Stimulated activated CD4-positive, alpha-beta T cell treated with anti-CD3 and anti-CD28 coated beads, Interleukin-12 subunit alpha, Interleukin-12 subunit beta, amount 100 ng/mL, for 48 hours (primary cell): ENCODE results near the gene HTD2.
A peak's percentile ranks its signal among the peaks of the same experiment; 100 is the strongest.
"Not testable (repeated sequence)": the region's sequence is repeated elsewhere in the genome, so short reads cannot be mapped to it uniquely, and the experiment has no call there.

Experiments
- DNase-seq, 3 donors: peaks; one replicate each; pipeline ENCODE4 v3.0.0-alpha.2; 2020; ENCODE audit warnings: low read depth in 2 of 3, low spot score in 1 of 3

HTD2 gene

GRCh38 chr3:58305882-58306711 lies at the start of gene HTD2, which contains the start of gene RPP14:
Gene HTD2 (plus strand): TSS chr3:58306520. CDS start chr3:58317614, 11,094 bp downstream.
Gene RPP14 (plus strand): TSS chr3:58306245. CDS start chr3:58310330, 4,085 bp downstream.
- DNase-seq: peak; percentile 98 to 99 (median 99)

- no peak for DNase-seq
These were observed 47.8 kb upstream of the HTD2 start for GRCh38 chr3:58258392-58259055.

DNA sequence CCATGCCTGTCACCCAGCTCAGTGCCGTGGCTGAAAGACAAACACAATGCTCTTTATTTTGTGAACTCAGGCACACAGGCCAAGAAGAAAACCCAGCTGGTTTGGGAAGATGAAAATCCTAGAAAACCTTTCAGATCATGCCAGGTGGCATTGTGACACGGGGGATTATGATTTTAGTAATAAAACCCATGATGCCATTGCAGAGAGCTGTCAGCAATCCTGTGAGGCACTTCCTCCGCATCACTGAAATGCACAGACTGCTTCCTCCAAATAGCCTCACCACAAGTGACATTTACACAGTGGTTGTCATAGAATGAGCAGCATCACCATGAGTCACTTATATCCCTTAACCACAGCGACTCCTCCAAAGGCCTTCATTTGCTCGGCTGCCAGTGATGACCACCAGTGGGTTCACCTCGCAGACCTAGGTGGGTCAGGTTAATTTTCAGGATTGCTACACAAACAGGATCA lies 46.0 kb upstream of the HTD2 start:
- DNase-seq: peak in 1 of 3 donors; percentile 3

- DNase-seq: no peak
These were observed 45.6 kb upstream of the HTD2 start for GRCh38 chr3:58260733-58261132.

DNA sequence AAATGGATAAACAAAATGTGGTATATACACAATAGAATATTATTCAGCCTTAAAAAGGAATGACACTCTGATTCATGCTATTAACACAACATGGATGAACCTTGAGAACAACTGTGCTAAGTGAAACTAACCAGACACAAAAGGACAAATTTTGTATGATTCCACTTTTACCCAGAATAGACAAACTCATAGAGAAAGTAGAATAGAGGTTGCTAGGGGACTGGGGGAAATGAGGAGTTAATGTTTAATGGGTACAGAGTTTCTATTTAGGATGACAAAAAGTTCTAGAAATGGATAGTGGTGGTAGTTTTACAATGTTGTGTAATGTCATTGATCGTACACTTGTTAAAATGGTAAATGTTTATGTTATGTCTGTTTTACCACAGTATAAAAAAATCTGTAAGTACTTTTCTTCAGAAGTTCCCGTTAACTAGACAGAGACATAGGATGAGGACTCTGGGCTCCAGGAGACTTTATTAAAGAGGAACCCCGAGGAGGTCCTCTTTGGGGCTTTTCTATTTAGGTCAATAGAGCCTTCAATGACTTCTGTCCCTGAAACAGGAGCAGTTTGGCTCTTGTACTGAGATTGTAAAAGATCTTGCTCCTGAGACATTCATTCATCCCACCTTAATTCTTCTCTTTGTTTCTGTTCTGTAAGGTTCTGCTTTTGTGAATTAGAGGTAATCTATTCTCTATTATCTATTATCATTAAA lies 44.2 kb upstream of the HTD2 start:
- DNase-seq: no peak

GRCh38 chr3:58266577-58266976 lies 39.7 kb upstream of the HTD2 start:
- DNase-seq: no peak

DNA sequence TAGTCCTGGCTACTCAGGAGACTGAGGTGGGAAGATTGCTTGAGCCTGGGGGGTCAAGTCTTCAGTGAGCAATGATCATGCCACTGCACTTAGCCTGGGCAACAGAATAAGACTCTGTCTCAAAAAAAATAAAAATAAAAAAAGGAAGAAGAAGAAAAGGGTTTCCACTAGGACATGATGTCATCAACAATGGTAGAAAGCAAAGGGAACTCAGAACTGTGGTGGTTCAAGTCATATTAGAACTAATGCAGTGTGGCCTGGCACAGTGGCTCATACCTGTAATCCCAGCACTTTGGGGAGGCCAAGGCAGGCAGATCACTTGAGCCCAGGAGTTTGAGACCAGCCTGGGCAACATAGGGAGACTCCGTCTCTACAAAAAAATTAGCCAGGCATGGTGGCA lies 38.8 kb upstream of the HTD2 start:
- DNase-seq: not testable (repeated sequence)

DNA sequence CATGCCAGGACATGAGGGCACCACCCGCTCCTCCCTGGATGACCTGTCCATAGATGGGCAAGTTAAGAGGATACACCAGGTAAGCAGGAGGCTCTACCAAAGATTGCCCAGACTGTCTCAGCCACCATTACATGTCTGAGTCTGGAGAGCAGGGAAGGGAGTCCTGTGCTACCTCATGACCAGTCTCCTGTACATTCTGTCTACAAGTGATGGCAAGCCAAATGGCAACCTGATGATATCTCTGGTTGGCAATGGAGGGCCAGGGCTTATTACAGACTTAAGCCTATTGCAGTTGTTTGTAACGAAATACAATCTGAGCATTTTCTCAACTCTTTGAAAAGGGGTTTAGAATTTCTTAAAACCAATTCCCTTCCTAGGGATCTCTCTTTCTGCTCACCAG lies 37.0 kb upstream of the HTD2 start:
- DNase-seq: no peak

- no peak for DNase-seq
These were observed 35.8 kb upstream of the HTD2 start for GRCh38 chr3:58270485-58270884.

DNA sequence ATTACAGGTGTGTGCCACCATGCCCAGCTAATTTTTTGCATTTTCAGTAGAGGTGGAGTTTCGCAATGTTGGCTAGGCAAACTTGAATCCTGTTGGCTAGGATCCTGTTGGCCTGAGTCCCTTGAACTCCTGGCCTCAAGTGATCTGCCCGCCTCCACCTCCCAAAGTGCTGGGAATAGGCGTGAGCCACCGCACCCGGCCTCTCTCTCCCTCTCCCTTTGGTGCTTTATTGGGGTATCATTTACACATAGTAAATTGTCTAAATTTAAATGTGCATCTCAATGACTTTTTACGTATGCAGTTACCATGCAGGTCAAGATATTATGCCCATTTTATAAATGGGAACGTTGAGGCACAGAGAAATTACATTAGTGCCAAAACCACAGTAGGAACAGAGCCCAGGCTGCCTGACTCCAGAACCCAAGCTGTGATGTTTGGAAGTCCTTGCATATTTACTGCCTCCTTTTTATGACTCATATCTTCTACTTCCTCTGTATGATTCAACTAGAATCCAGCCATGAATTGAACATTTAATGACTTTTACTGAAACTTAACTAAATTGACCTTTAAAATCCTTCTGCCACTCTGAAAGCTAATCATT lies 34.3 kb upstream of the HTD2 start:
- no peak for DNase-seq

GRCh38 chr3:58272891-58273290 lies 33.4 kb upstream of the HTD2 start:
- no peak for DNase-seq

DNA sequence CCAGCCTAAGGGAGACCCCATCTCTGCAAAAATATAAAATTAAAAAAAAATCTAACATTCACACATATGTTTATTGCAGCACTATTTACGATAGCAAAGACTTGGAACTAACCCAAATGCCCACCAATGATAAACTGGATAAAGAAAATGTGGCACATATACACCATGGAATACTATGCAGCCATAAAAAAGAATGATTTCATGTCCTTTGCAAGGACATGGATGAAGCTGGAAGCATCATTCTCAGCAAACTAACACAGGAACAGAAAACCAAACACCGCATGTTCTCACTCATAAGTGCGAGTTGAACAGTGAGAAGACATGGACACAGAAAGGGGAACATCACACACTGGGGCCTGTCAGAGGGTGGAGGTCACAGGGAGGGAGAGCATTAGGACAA lies 33.0 kb upstream of the HTD2 start:
- not testable (repeated sequence) for DNase-seq

DNA sequence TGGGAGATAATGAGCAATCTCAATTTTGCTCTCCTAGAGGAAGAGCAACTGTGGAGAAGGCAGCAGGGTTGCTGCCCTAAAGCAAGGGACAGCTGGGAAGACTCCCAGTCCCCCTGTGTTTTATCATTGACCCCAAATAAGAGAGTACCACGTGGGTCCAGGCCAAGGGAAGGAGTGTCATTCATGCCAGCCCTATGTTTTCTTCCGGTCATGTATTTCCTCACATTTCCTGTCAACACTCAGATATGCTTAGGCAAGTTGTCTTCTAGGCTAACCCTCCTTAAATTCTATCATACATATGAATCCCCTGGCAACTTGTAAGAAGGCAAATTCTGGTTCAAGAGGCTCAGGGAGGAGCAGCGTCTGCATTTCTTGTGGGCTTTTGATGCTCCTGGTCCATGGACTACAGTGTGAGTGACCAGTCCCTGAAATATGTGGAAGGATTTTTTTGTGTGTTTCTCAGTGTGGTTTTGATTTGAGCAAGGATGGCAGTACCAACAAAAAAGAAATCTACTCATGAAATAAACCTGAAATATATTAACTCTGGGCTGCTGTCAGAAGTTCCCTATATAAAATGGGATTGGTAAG lies 32.2 kb upstream of the HTD2 start:
- DNase-seq: no peak

GRCh38 chr3:58281069-58281468 lies 25.3 kb upstream of the HTD2 start:
- DNase-seq: no peak

DNA sequence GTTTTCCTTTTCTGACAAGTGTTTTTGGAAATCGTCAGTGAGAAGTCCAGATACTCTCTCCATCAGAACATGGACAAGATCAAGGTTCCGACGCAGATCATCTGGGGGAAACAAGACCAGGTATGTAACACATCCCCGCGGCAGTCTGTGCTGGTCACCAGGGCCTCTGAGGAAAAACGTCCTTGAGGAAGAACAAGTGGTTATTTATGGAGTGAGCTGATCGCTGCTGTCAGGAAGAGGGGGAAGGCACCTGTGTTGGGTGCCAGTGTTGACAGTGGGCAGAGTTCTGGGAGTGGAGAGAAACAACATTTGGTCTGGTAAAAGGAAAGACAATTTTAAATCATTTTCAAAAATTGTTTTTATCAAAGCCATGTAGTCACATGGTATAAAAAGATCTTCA lies 21.0 kb upstream of the HTD2 start:
- no peak for DNase-seq

DNA sequence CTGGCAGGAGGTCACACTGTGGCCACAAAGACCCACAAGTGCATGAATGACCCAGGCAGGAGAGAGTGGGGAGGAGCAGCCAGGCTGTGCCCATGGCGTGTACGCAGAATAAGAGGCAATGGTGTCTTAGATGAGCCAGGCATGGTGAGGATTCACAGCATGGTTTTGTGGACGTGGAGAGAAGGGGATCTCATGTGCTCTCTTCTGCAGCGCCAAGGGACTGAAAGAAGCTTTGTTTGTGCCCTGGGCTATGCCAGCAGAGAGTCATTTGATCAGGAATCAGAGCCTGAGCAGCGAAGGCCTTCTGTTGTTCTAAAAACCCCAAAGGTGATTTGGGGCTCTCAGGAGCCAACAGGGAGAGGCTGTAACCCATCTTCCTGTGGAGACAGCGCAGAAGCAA lies 19.0 kb upstream of the HTD2 start:
- no peak for DNase-seq

- DNase-seq: no peak
These were observed 18.1 kb upstream of the HTD2 start for GRCh38 chr3:58288011-58288728.

GRCh38 chr3:58288964-58289613 lies 17.2 kb upstream of the HTD2 start:
- not testable (repeated sequence) for DNase-seq

DNA sequence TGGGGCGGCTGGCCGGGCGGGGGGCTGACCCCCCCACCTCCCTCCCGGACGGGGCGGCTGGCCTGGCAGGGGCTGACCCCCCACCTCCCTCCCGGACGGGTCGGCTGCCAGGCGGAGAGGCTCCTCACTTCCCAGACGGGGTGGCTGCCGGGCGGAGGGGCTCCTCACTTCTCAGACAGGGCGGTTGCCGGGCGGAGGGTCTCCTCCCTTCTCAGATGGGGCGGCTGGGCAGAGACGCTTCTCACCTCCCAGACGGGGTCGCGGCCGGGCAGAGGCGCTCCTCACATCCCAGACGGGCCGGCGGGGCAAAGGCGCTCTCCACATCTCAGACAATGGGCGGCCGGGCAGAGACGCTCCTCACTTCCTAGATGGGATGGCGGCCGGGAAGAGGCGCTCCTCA lies 15.9 kb upstream of the HTD2 start:
- DNase-seq: not testable (repeated sequence)
